Suprapubic skin (tissue), 3 donors: Measurements from ENCODE around the gene RUNDC3A.

Source experiments
- EP300 ChIP-seq: sonication (generic); formaldehyde crosslinking; IDR thresholded peaks from one replicate; pipeline ENCODE4 v1.6.1; 2017; ENCODE audit warnings: antibody characterized with exemption
- POLR2A ChIP-seq, 2 donors: fragments of 450-650 bp; IDR thresholded peaks; one replicate each; pipeline ENCODE4 v1.6.1; 2017; ENCODE audit warnings: antibody characterized with exemption in 2 of 2, mild to moderate bottlenecking in 2 of 2, moderate library complexity in 2 of 2
- TF ChIP-seq, protein P1 (sequence below), 2 donors: fragments of 200-600 bp in 1 of 2; fragments of 450-650 bp in 1 of 2; sonication (generic) in 1 of 2; IDR thresholded peaks; one replicate each; pipeline ENCODE4 v1.5.1; 2016 to 2019; ENCODE audit warnings: antibody characterized with exemption in 2 of 2, mild to moderate bottlenecking in 1 of 2, moderate library complexity in 1 of 2

DNA sequence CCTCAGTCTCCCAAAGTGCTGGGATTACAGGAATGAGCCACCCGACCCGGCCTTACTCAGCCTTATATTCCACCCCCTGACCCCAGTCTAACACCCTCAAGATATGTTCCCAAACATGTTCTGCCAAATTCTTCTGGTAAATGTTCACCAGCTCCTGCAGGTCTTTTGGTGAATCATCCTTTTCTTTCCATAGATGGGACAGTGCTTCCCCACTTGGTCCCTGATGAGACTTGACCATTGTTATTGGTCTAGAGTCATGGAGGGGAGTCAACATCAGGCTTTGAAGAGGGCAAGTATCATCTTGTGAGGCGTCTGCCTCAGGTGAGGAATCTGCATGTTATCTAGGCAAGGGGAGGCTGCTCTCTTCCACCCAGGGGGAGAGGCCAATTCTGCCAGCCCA, 10.4 kb upstream of the RUNDC3A start:
- TF ChIP-seq POLR2A (IDR thresholded peaks at IDR 0.05) = no peak
- TF ChIP-seq, protein P1, sequence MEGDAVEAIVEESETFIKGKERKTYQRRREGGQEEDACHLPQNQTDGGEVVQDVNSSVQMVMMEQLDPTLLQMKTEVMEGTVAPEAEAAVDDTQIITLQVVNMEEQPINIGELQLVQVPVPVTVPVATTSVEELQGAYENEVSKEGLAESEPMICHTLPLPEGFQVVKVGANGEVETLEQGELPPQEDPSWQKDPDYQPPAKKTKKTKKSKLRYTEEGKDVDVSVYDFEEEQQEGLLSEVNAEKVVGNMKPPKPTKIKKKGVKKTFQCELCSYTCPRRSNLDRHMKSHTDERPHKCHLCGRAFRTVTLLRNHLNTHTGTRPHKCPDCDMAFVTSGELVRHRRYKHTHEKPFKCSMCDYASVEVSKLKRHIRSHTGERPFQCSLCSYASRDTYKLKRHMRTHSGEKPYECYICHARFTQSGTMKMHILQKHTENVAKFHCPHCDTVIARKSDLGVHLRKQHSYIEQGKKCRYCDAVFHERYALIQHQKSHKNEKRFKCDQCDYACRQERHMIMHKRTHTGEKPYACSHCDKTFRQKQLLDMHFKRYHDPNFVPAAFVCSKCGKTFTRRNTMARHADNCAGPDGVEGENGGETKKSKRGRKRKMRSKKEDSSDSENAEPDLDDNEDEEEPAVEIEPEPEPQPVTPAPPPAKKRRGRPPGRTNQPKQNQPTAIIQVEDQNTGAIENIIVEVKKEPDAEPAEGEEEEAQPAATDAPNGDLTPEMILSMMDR (IDR thresholded peaks at IDR 0.05) = no peak
- TF ChIP-seq EP300 = no peak
